ENCODE measurements around the gene CREG2. TPM values are rescaled to one million over a fixed set of nuclear protein-coding genes. Genes with fewer than 3 reads are reported as not detected.

CREG2 gene
- total RNA-seq, 1 experiment from 2014 or later, result 12.3 TPM

DNA sequence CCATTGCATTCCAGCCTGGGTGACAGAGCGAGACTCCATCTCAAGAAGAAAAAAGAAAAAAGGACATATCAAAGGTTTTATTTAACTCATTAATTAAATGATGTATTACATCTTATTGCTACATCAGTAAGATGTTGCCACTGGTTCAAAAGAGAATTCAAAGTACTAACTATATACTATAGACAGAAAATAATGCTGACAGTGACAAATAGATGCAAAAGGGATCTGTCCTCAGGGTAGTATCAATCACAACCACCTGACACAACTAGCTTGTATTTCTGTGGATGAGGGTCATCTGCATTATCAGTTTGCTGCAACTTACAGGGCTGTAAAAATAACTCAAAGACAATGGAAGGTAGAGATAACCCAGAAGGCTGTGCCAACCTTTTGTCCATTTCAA lies 16.4 kb upstream of the CREG2 start:
- Histone ChIP-seq H3K9me3 (ENCODE audit: insufficient read depth, low read depth) (no peaks in the 10 kb centered on the region), H3K4me3 (no peak overlapping the region), H3K9me2 (ENCODE audit: insufficient read depth) (no peaks in the 10 kb centered on the region), H3K4me2 (no peak overlapping the region), H3K27me3 (ENCODE audit: insufficient read depth, low read depth) (no peaks in the 10 kb centered on the region), H3K79me2 (ENCODE audit: low read depth) (no peaks in the 10 kb centered on the region), H3K27ac (no peak overlapping the region), H3K36me3 (ENCODE audit: low read depth) (no peaks in the 10 kb centered on the region), H3K4me1 (replicated peaks; ENCODE audit: insufficient read depth) (peaks cover 16% of the 10 kb centered on the region), H3F3A (ENCODE audit: insufficient read depth, low read depth) (0 out of 2 replicates have a peak, but pooled peaks cover 3% of the 10 kb centered on the region), H4K20me1 (ENCODE audit: insufficient read depth) (no peaks in the 10 kb centered on the region), H2AFZ (no peak overlapping the region)
- CTCF ChIA-PET, result no interaction called here
- DNase-seq, result no peak
- TF ChIP-seq, protein P1, sequence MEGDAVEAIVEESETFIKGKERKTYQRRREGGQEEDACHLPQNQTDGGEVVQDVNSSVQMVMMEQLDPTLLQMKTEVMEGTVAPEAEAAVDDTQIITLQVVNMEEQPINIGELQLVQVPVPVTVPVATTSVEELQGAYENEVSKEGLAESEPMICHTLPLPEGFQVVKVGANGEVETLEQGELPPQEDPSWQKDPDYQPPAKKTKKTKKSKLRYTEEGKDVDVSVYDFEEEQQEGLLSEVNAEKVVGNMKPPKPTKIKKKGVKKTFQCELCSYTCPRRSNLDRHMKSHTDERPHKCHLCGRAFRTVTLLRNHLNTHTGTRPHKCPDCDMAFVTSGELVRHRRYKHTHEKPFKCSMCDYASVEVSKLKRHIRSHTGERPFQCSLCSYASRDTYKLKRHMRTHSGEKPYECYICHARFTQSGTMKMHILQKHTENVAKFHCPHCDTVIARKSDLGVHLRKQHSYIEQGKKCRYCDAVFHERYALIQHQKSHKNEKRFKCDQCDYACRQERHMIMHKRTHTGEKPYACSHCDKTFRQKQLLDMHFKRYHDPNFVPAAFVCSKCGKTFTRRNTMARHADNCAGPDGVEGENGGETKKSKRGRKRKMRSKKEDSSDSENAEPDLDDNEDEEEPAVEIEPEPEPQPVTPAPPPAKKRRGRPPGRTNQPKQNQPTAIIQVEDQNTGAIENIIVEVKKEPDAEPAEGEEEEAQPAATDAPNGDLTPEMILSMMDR (conservative IDR thresholded peaks at IDR 0.05), result no peak
- no peak for TF ChIP-seq EZH2 (IDR thresholded peaks at IDR 0.05; ENCODE audit: low read depth)
- POLR2A ChIA-PET (ENCODE audit: unreplicated experiment), result no interaction called here
- intact Hi-C loops (cut with micrococcal nuclease; ENCODE audit: unreplicated experiment), result no loop called here
- BruUV-seq (replicated peaks), result no TSS peak

DNA sequence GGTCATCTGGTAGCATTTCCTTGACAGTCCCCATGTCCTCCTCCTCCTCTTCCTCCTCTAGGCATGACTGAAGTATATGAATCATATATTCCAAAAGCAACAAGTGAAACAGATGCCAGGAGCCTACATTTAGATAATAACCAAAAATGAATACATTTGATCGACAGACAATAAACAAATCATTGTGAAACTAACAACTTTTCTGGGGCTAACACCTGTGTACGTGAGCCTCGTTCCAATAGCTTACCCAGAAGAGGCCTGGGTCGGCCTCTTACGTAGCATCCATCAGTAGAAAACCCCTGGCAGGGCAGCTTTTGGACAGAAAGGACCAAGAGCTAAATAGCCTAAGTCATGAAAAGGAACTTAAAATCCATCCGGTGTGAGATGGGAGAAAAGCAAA lies 15.3 kb upstream of the CREG2 start:
- H2AFZ ChIP-seq, result no peak overlapping the region
- H3F3A ChIP-seq (ENCODE audit: insufficient read depth, low read depth), result 0 out of 2 replicates have a peak, but pooled peaks cover 3% of the 10 kb centered on the region
- H4K20me1 ChIP-seq (ENCODE audit: insufficient read depth), result no peaks in the 10 kb centered on the region
- H3K4me2 ChIP-seq, result no peak overlapping the region
- H3K4me3 ChIP-seq, result no peak overlapping the region
- no peak overlapping the region for H3K27ac ChIP-seq
- H3K9me2 ChIP-seq (ENCODE audit: insufficient read depth), result no peaks in the 10 kb centered on the region
- H3K27me3 ChIP-seq (ENCODE audit: insufficient read depth, low read depth), result no peaks in the 10 kb centered on the region
- H3K36me3 ChIP-seq (ENCODE audit: low read depth), result no peaks in the 10 kb centered on the region
- no peak for DNase-seq
- no TSS peak for BruUV-seq (replicated peaks)
- TF ChIP-seq, protein P1 (conservative IDR thresholded peaks at IDR 0.05), result no peak
- TF ChIP-seq EZH2 (IDR thresholded peaks at IDR 0.05; ENCODE audit: low read depth), result no peak
- no peaks in the 10 kb centered on the region for H3K79me2 ChIP-seq (ENCODE audit: low read depth)
- intact Hi-C loops (cut with micrococcal nuclease; ENCODE audit: unreplicated experiment), result no loop called here
- ChIA-PET CTCF (no interaction called here), POLR2A (ENCODE audit: unreplicated experiment) (interaction anchor here (0.6 kb wide), 1 partner anchor 307 kb away, joined by 3 read pairs; no protein-coding TSS in a partner anchor)
- no peaks in the 10 kb centered on the region for H3K9me3 ChIP-seq (ENCODE audit: insufficient read depth, low read depth)
- H3K4me1 ChIP-seq (replicated peaks; ENCODE audit: insufficient read depth), result peaks cover 13% of the 10 kb centered on the region

DNA sequence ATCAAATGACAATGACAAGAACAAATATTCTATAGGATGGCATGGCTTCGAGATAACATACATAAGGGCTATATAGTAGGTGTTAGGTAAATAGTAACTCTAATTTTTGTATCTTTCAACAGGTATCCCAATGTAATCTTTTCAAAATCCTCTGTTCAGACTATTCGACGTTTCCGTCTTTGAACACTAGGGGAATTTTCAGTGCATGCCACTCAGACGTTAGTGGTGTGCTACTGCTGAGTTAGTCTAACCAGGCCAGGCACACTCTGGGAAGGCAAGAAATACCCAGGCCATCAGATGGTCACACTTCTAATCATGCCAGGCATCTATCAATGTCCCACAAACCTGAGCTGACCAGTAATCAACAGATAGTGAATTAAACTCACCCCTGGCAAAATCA lies 14.6 kb upstream of the CREG2 start:
- no peak overlapping the region for H3K4me2 ChIP-seq
- H2AFZ ChIP-seq, result no peak overlapping the region
- H3K79me2 ChIP-seq (ENCODE audit: low read depth), result no peaks in the 10 kb centered on the region
- no peak overlapping the region for H3K27ac ChIP-seq
- ChIA-PET CTCF (no interaction called here), POLR2A (ENCODE audit: unreplicated experiment) (interaction anchor here (0.6 kb wide), 1 partner anchor 839 kb away, joined by 5 read pairs; the partner anchor contains the start of gene PDCL3)
- TF ChIP-seq EZH2 (IDR thresholded peaks at IDR 0.05; ENCODE audit: low read depth), result no peak
- TF ChIP-seq, protein P1 (conservative IDR thresholded peaks at IDR 0.05), result 0 out of 2 replicates have a peak, but pooled peaks have one; percentile 20
- BruUV-seq (replicated peaks), result no TSS peak
- H3K27me3 ChIP-seq (ENCODE audit: insufficient read depth, low read depth), result no peaks in the 10 kb centered on the region
- H3K4me1 ChIP-seq (replicated peaks; ENCODE audit: insufficient read depth), result peaks cover 20% of the 10 kb centered on the region
- H3K9me2 ChIP-seq (ENCODE audit: insufficient read depth), result no peaks in the 10 kb centered on the region
- DNase-seq, result no peak
- no peaks in the 10 kb centered on the region for H4K20me1 ChIP-seq (ENCODE audit: insufficient read depth)
- H3F3A ChIP-seq (ENCODE audit: insufficient read depth, low read depth), result peaks cover 6% of the 10 kb centered on the region; the same call in 1 of the 2 replicates
- intact Hi-C loops (cut with micrococcal nuclease; ENCODE audit: unreplicated experiment), result no loop called here
- no peak overlapping the region for H3K4me3 ChIP-seq
- no peaks in the 10 kb centered on the region for H3K36me3 ChIP-seq (ENCODE audit: low read depth)
- no peaks in the 10 kb centered on the region for H3K9me3 ChIP-seq (ENCODE audit: insufficient read depth, low read depth)
